Body of pancreas (tissue), 4 donors: ENCODE measurements around the gene NUP210L. TPM values are rescaled to one million over a fixed set of nuclear protein-coding genes. Genes with fewer than 3 reads are reported as not detected.
"Not testable (repeated sequence)": the region's sequence is repeated elsewhere in the genome, so short reads cannot be mapped to it uniquely, and the experiment has no call there.

ENCODE experiments used
- ATAC-seq: fragments of 150-250 bp; one replicate; pipeline ENCODE4 v1.9.1; 2016
- DNase-seq, 4 donors: peaks; one replicate each; pipeline ENCODE4 v3.0.0-alpha.2; 2019
- H3K27ac ChIP-seq, 4 donors: fragments of 200-600 bp; sonication (generic); 1 replicate in 3 of 4; 2 replicates in 1 of 4; pipeline versions ENCODE4 v1.5.1 to v1.6.1; 2016 to 2019; ENCODE audit warnings: mild to moderate bottlenecking in 1 of 4, mixed read lengths in 1 of 4, moderate library complexity in 1 of 4
- H3K27me3 ChIP-seq, 2 donors: fragments of 200-600 bp; sonication (generic); one replicate each; pipeline ENCODE4 v1.6.0; 2016; ENCODE audit warnings: mild to moderate bottlenecking in 1 of 2
- H3K36me3 ChIP-seq, 2 donors: fragments of 200-600 bp; sonication (generic); replicated peaks in 1 of 2; 2 replicates each; pipeline ENCODE4 v1.5.1; 2016; ENCODE audit warnings: low read depth in 2 of 2; ENCODE audit not compliant: insufficient read depth in 1 of 2
- H3K4me1 ChIP-seq: fragments of 200-600 bp; sonication (generic); one replicate; pipeline ENCODE4 v1.6.0; 2016
- H3K4me3 ChIP-seq, 2 donors: fragments of 200-600 bp; sonication (generic); 1 replicate in 1 of 2; 2 replicates in 1 of 2; pipeline ENCODE4 v1.5.1; 2016 to 2019
- H3K9me3 ChIP-seq, 3 donors: fragments of 200-600 bp; sonication (generic); 1 replicate in 2 of 3; 2 replicates in 1 of 3; pipeline ENCODE4 v1.5.1; 2016
- CTCF ChIP-seq, 7 experiments: fragments of 450-650 bp in 4 of 7; fragments of 200-600 bp in 3 of 7; sonication (generic) in 3 of 7; IDR thresholded peaks; one replicate each; pipeline ENCODE4 v1.5.1; 2016 to 2019; ENCODE audit warnings: antibody characterized with exemption in 7 of 7
- POLR2A ChIP-seq, 3 donors: fragments of 450-650 bp; IDR thresholded peaks; one replicate each; pipeline ENCODE4 v1.6.1; 2016; ENCODE audit warnings: antibody characterized with exemption in 3 of 3, mild to moderate bottlenecking in 2 of 3
- WGBS, 2 donors: methylation state at CpG; one replicate each; pipeline ENCODE4 v1.1.5; 2017; 5-methylcytosine and 5-hydroxymethylcytosine counted together
- intact Hi-C: fragments of 100-400 bp; cut with DNase I; formaldehyde crosslinking; loops from one replicate; pipeline ENCODE4 v1.15.1; 2023
- total RNA-seq, 2 donors: library from RNA; depleted of rRNA; stranded (reverse); fragments of >200 nt; gene quantifications; one replicate each; pipeline ENCODE4 v1.1.0, GENCODE V29; 2016

NUP210L gene
- total RNA-seq, 2 donors from 2014 or later: not detected

- WGBS, 2 donors: 47 to 50% methylated on average over 3 of the region's 3 CpGs
- Histone ChIP-seq H3K4me3 (no peak overlapping the region), H3K27me3 (no peaks in the 10 kb centered on the region), H3K4me1 (no peaks in the 10 kb centered on the region), H3K9me3 (no peaks in the 10 kb centered on the region), H3K27ac (no peak overlapping the region), H3K36me3 (no peaks in the 10 kb centered on the region)
- TF ChIP-seq CTCF (IDR thresholded peaks at IDR 0.05): no peak
- DNase-seq (no peak), ATAC-seq (no peak)
- intact Hi-C loops: no loop called here
These were observed 13.6 kb downstream of the NUP210L start for GRCh38 chr1:154141240-154141639.

GRCh38 chr1:154137888-154138287, 17.0 kb downstream of the NUP210L start:
- TF ChIP-seq POLR2A (IDR thresholded peaks at IDR 0.05): no peak
- TF ChIP-seq CTCF (IDR thresholded peaks at IDR 0.05): no peak
- no peaks in the 10 kb centered on the region for H3K4me1 ChIP-seq
- ATAC-seq (no peak), DNase-seq (no peak)
- H3K27me3 ChIP-seq: no peaks in the 10 kb centered on the region
- 84 to 86% methylated on average over 3 of the region's 3 CpGs for WGBS, 2 donors
- H3K27ac ChIP-seq: no peak overlapping the region
- no peaks in the 10 kb centered on the region for H3K36me3 ChIP-seq
- no peaks in the 10 kb centered on the region for H3K9me3 ChIP-seq
- no peak overlapping the region for H3K4me3 ChIP-seq
- intact Hi-C loops: no loop called here

GRCh38 chr1:154133256-154133655, 21.6 kb downstream of the NUP210L start:
- Histone ChIP-seq H3K9me3 (no peaks in the 10 kb centered on the region), H3K4me3 (no peak overlapping the region), H3K36me3 (no peaks in the 10 kb centered on the region), H3K27ac (no peak overlapping the region), H3K27me3 (no peaks in the 10 kb centered on the region), H3K4me1 (no peaks in the 10 kb centered on the region)
- DNase-seq (no peak), ATAC-seq (no peak)
- intact Hi-C loops: no loop called here
- 94 to 100% methylated on average over 1 to 2 of the region's 2 CpGs for WGBS, 2 donors
- TF ChIP-seq POLR2A (IDR thresholded peaks at IDR 0.05): no peak

GRCh38 chr1:154129391-154129970, 25.4 kb downstream of the NUP210L start:
- H3K4me3 ChIP-seq: no peak overlapping the region
- WGBS, 2 donors: 54 to 60% methylated on average over 2 of the region's 2 CpGs
- DNase-seq (no peak), ATAC-seq (no peak)
- TF ChIP-seq POLR2A (IDR thresholded peaks at IDR 0.05): no peak
- no peak for TF ChIP-seq CTCF (IDR thresholded peaks at IDR 0.05)
- no peaks in the 10 kb centered on the region for H3K4me1 ChIP-seq
- H3K36me3 ChIP-seq: no peaks in the 10 kb centered on the region
- H3K9me3 ChIP-seq: no peaks in the 10 kb centered on the region
- H3K27me3 ChIP-seq: no peaks in the 10 kb centered on the region
- intact Hi-C loops: no loop called here
- no peak overlapping the region for H3K27ac ChIP-seq

- ATAC-seq, H3K27me3 ChIP-seq, H3K9me3 ChIP-seq, intact Hi-C loops, DNase-seq, H3K36me3 ChIP-seq, H3K4me3 ChIP-seq, H3K27ac ChIP-seq, H3K4me1 ChIP-seq: not testable (repeated sequence)
- 92 to 93% methylated on average over 11 of the region's 11 CpGs for WGBS, 2 donors
These were observed 31.7 kb downstream of the NUP210L start for GRCh38 chr1:154123205-154123604.

GRCh38 chr1:154117642-154118041, 37.2 kb downstream of the NUP210L start:
- ATAC-seq (no peak), DNase-seq (no peak)
- Histone ChIP-seq H3K4me3 (no peak overlapping the region), H3K27me3 (no peaks in the 10 kb centered on the region), H3K4me1 (no peaks in the 10 kb centered on the region), H3K9me3 (no peaks in the 10 kb centered on the region), H3K27ac (no peak overlapping the region), H3K36me3 (no peaks in the 10 kb centered on the region)
- TF ChIP-seq POLR2A (IDR thresholded peaks at IDR 0.05): no peak
- no peak for TF ChIP-seq CTCF (IDR thresholded peaks at IDR 0.05)
- intact Hi-C loops: no loop called here
- 57 to 66% methylated on average over 5 of the region's 5 CpGs for WGBS, 2 donors
